Fibroblast of upper back skin (primary cell): ENCODE data around the gene ALDH16A1.
A peak's percentile ranks its signal among the peaks of the same experiment; 100 is the strongest.
"Not testable (repeated sequence)": the region's sequence is repeated elsewhere in the genome, so short reads cannot be mapped to it uniquely, and the experiment has no call there.

ENCODE experiments used
- DNase-seq: peaks from one replicate; pipeline ENCODE4 v3.0.0-alpha.2; 2013

ALDH16A1 gene

DNA sequence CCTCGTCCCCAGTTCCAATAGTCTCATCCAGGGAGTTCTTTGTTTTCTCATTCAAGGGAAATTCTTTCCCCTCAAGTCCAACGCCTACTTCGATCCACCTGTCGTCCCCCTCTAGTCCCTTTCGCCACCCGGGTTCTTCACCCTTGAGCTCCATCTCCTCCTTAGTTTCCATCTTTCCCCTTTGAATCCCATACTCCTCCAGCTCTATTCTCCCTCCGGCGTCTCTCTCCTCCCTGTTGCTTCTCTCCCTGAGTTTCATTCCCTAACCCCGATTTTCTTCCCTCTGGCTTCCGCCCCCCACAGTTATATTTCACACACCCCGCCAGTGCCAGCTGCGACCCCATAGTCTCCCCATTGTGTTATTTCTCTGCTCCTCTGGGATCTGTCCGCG lies 11.1 kb upstream of the ALDH16A1 start:
- DNase-seq: no peak

DNA sequence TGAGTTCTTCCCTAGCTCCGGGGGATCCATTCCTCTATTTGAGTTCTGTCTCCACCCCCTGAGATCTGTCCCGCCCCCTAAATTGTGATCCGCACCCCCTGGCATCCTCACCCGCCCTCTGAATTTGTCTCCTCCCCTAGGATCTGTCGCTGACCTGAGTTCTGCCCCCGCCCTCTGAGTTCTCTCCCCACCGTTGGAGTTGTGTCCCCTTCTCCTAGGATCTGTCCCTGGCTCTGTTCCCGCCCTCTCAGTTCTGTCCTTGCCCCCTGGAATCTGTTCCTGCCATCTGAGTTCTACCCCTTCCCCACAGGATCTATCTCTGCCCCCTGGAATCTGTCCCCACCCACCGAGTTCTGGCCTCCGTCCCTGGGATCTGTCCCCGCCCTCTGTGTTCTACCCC lies 10.7 kb upstream of the ALDH16A1 start:
- no peak for DNase-seq

DNA sequence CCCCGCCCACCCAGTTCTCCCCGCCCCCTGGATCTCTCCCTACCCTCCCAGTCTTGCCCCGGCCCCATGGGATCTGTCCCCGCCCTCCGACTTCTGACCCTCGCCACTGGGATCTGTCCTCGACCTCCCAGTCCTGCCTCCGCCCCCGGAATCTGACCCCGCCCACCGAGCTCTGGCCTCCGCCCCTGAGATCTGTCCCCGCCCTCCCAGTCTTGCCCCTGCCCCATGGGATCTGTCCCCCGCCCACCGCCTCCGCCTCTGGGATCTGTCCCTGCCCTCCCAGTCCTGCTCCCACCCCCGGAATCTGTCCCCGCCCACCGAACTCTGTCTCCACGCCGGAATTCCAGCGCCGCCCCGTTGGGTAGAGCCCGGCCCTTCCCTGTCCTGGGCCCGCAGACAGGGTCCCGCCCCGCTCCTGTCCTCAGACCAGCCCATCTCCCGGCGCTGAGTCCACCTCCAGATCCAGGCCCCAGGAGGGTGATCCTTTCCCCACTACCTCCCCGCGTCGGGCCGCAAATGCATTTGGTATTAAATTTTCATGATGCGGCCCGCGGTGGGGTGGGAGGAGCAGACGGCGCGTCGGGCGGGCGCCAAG lies 10.2 kb upstream of the ALDH16A1 start:
- DNase-seq: peak; percentile 85

DNA sequence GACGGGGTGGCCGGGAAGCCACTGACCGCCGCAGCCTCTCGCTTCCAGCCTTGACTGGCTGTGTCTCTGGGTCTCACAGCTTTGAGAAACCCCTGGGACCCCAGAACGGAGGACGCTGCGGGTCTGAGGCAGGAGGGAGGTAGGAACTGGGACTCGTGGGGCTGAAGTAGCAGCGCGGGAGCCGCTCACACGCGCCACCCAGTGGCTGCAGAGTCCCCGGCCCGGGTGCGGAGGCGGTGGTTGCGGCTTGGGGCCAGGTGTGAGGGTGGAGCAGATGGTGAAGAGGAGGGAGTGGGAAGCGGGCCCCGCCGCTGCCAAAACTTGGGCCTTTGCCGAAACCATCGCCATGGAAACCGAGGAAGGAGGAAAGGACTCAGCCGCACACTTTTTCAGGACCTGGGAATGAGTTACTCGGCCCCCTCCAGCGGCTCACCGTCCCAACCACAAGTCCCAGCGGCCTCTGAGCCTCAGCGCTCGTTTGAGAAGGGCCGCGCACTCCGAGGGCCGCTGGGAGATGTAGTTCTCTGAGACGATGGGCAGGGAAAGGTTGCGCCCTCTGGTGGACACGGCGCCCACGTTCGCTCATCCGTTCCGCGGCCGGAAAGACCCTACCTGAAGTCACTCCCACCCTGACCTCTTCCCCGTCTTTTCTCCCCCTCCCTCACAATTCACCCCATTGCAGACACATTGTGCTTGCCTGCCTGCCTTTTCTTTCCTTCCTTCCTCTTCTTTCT lies 9.5 kb upstream of the ALDH16A1 start:
- peak; percentile 95 for DNase-seq

DNA sequence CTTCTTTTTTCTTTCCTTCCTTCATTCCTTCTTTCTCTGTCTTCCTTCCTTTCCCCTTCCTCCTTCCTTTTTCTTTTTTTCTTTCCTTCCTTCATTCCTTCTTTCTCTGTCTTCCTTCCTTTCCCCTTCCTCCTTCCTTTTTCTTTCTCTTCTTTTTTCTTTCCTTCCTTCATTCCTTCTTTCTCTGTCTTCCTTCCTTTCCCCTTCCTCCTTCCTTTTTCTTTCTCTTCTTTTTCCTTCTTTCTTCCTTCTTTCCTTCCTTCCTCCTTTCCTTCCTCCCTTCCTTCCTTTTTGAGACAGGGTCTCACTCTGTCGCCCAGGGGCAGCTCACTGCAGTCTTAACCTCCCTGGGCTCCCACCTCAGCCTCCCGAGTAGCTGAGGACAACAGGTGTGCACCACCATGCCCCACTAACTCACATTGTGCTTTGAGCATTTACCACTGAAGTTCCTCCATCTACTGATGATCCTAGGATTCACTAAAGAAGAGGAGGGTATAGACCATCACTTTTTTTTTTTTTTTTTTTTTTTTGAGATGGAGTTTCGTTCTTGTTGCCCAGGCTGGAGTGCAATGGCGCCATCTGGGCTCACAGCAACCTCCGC lies 8.8 kb upstream of the ALDH16A1 start:
- DNase-seq: not testable (repeated sequence)

DNA sequence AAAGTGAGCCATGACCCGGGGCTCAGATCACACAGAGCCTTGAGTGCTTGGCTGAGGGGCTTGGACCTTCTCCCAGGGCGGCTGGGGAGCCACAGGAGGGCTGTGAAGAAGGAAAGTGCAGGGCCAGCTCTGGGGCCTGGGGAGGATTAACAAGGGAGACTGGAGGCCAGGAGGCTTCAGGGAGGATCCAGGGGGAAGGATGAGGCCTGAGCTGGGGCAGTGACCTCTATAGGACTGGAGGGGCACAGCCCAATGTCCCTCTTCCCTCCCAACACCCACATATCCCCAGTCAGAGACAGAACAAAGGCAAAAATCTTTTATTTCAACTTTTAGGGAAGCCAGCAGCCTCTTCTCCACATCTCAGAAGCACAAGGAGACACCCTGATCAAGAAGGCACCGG lies 7.0 kb upstream of the ALDH16A1 start:
- DNase-seq: no peak

DNA sequence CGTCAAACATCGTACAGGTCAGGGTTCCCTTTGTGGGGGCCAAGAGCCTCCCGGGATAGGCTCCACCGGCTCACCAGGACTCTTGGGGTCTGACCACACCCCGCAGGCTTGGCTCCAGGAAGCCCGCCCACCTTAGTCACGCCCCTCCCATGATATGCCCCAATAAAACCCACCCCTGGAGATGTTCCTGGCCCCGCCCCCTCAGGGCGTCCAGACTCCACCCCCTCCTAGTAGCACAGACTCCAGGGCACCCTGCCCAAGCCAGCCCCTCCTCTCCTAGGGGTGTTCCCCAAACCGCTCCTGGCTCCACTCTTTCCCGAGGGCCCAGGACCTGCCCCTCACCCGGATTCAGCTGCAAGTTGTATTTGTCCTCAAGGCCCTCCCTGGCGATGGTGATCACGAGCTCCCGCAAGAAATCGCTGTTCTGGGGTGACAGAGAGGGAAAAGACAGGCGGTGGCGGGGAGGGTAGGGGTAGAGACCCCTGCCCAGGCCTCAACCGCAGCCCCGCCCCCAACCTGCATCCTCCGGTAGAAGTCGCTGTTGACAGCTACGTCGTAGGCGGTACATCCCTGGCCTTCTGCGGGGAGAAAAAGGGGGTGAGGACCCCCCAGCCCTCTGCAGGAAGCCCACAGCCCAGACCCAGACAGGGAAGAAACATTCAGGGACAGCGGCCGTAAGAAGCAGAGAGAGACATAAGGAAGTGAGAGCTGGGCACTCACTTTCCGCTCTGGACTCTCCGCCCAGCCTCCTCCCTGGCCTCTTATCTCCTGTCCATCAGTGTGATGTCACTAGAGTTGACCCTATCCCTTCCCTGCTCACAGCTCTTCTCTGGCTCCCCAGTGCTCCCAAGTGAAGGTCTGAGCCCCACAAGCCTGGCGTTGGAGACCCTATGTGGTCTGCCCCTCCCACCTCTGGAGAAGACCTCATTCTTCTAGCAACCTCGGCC lies 5.3 kb upstream of the ALDH16A1 start:
- peak; percentile 28 for DNase-seq

DNA sequence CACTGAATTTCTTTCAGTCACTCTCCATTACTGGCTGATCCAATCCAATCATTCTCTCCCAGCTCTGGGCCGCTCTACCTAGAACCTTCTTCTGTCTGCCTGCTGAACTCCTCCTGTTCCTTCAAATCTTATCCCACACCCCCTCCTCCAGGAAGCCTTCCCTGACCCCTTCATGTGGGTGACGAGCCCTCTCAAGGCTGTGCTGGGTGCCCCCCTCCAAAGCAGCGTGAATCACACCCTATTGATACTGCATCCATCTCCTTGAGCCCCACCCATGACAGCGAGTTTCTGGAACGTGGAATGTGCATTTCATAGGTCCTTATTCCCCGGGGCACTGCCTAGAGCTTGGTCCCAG lies 4.6 kb upstream of the ALDH16A1 start:
- no peak for DNase-seq

DNA sequence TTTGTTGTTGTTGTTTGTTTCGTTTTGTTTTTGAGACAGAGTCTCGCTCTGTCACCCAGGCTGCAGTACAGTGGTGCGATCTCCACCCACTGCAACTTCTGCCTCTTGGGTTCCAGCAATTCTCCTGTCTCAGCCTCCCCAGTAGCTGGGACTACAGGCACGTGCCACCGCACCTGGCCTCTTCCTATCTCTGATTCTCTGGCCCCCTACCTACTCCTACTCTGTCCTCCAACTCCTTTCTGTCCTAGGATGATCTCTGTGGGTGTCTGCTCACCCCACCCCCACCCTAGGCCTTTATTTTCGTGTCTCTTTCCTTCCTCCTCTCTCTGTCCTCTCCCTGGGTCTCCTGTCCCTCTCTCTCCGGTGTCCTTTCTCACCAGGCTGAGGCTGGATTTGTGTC lies 2.6 kb upstream of the ALDH16A1 start:
- DNase-seq: no peak

DNA sequence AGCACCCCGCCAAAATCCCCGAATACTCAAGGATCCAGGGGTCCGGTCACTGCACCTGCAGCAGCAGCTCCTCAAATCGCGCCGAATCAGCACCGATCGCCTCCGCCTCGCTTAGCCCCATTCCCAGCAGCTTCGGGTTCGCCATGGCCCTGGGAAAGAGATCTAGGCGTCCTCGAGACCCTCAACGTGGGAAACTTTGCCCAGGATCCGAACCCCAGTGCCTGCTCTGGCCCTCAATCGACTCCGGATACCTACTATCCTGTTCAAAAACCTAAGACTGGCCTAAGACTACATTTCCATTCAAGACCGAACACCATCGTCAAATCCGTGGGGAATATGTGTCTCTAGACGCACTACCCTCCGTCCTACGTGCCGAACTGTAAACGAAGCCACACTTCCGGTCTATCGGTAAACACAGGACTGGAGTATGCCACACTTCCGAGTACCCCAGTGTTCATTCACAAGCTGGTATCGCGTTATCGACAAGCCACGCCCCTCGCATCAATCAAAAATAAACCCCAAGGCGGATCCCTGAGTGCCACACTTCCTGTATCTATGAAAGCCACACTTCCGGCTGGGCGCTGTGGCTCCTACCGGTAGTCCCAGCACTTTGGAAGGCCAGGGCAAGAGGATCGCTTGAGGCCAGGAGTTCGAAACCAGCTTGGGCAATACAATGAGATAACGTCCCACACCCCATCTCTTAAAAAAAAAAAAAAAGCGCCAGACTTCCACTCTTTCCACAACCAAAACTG lies 1.4 kb upstream of the ALDH16A1 start, which contains the start of gene PIH1D1:
Gene PIH1D1 (minus strand): TSS at position 385 of the 752 bp plus-strand sequence. CDS start 240 bp downstream, at position 145.
- peak; percentile 100 for DNase-seq

DNA sequence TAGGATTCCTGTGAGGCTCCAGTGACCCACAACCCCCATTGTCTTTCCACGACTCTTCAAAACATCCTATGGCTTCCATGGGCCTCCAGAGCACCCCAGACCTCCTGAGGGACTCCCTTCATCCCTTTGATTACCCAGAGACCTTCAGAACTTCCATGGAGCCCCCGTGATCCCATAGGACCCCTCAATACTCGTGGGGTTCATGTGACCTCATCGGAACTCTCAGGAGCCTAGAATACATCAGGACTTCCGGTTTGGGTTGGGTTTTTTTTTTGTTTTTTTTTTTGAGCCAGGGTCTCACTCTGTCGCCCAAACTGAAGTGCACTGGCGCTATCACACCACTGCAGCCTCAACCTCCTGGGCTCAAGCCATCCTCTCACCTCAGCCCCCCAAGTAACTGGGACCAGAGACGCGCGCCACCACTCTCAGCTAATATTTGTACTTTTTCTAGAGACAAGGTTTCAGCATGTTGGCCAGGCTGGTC lies 774 bp downstream of the ALDH16A1 start:
- DNase-seq: no peak

DNA sequence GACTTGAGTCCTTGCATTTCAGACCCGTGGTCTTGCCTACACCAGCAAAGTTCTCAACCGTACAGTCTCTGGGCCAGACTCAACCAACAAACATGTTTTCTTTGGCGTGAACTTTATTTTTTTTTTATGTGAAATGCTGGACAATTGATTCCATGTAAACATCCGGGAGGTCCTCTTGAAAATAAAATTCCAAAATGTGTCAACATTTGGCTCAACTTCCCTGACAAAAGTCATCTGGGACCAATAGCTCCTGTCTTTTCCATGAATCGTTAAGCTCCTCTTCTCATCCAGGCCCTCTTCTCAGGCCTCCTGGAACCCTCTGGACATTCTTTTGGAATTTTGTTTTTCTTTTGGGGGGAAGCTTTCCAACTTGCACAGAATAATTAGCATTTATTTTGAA lies 2.7 kb downstream of the ALDH16A1 start:
- no peak for DNase-seq

DNA sequence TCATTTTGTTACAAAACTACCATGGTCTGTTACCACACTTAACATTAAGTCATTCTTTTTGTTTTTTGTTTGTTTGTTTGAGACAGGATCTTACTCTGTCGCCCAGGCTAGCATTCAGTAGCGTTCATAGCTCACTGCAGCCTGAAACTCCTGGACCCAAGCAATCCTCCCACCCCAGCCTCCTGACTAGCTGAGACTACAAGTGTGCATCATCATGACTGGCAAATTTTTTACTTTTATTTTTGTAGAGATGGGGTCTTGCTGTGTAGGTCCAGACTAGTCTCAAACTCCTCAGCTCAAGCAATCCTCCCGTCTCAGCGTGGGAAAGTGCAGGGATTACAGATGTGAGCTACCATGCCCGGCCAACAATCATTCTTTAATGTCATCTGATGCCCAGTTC lies 3.3 kb downstream of the ALDH16A1 start:
- no peak for DNase-seq

DNA sequence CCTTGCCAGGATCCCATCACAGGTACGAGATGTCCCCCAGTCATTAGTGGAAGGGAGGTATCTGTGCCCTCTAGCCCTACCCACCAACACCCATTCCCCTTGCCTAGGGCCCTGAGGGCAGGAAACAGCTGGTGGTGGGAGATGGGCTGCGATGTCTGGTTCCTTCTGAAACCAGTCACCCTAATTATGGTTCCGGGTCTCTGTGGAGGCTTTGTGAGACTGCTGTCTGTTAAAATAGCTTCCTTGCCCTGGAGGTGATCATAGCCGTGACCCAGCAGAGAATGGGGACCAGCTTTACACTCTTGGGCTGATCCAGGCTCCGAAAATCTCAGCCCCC lies 5.5 kb downstream of the ALDH16A1 start:
- no peak for DNase-seq

DNA sequence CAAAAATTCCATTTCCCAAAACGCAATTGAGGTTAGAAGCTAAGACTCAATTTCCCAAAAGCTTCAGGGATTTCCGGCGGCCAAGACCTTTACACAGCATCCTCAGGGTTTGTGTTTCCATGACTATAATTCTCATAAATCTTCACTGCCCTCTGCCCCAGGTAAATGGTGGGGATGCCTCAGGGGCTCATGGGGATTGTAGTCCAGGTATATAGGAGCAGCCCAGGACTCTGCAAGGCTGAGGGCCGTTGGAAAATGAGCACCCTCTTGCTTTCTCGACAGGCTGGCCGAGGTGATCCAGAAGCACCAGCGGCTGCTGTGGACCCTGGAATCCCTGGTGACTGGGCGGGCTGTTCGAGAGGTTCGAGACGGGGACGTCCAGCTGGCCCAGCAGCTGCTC lies 6.4 kb downstream of the ALDH16A1 start:
- DNase-seq: no peak

DNA sequence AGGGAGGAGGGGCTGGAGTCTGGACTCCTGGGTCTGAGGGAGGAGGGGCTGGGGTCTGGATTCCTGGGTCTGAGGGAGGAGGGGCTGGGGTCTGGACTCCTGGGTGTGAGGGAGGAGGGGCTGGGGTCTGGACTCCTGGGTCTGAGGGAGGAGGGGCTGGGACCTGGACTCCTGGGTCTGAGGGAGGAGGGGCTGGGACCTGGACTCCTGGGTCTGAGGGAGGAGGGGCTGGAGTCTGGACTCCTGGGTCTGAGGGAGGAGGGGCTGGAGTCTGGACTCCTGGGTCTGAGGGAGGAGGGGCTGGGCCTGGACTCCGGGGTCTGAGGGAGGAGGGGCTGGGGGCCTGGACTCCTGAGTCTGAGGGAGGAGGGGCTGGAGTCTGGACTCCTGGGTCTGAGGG lies 8.1 kb downstream of the ALDH16A1 start:
- DNase-seq: not testable (repeated sequence)

DNA sequence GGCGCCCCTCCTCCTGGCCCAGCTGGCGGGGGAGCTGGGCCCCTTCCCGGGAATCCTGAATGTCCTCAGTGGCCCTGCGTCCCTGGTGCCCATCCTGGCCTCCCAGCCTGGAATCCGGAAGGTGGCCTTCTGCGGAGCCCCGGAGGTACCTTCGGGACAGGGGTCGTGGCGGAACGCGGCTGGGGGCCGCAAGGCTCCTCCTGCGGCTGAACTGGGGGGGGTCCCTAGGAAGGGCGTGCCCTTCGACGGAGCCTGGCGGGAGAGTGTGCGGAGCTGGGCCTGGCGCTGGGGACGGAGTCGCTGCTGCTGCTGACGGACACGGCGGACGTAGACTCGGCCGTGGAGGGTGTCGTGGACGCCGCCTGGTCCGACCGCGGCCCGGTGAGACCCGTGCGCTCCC lies 8.6 kb downstream of the ALDH16A1 start:
- no peak for DNase-seq

DNA sequence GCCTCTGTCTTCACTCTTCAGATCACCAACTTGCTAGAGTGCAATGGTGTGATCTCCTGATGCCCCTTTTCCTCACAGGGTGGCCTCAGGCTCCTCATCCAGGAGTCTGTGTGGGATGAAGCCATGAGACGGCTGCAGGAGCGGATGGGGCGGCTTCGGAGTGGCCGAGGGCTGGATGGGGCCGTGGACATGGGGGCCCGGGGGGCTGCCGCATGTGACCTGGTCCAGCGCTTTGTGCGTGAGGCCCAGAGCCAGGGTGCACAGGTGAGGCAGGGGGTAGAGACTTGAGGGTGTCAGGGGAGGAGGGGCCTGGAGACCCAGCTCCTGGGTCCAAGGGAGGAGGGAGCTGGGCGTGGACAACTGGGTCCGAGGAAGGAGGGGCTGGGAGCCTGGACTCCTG lies 9.5 kb downstream of the ALDH16A1 start:
- no peak for DNase-seq

DNA sequence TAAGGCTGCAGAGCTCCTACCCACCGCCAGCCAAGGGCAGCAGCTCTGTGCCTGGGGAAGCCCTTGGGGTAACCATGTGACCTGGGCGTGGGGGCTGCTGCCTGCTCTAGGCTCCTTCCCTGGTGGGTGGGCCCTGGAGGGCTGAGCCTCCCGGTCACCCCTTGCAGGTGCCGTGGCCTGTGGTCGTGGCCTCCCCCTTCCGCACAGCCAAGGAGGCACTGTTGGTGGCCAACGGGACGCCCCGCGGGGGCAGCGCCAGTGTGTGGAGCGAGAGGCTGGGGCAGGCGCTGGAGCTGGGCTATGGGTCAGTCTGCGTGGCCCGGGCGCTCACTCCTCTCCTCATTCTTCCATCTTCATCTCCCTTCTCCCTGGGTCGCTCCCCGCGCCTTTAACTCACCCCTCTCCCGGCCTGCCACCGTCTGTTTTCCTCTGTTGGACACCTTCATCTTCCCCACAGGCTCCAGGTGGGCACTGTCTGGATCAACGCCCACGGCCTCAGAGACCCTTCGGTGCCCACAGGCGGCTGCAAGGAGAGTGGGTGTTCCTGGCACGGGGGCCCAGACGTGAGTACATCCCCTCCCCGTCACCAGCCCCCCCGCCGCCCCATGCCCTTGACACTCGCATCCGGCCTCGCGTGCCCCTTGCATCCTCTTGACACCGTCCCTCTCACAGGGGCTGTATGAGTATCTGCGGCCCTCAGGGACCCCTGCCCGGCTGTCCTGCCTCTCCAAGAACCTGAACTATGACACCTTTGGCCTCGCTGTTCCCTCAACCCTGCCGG lies 11.1 kb downstream of the ALDH16A1 start:
- DNase-seq: no peak

DNA sequence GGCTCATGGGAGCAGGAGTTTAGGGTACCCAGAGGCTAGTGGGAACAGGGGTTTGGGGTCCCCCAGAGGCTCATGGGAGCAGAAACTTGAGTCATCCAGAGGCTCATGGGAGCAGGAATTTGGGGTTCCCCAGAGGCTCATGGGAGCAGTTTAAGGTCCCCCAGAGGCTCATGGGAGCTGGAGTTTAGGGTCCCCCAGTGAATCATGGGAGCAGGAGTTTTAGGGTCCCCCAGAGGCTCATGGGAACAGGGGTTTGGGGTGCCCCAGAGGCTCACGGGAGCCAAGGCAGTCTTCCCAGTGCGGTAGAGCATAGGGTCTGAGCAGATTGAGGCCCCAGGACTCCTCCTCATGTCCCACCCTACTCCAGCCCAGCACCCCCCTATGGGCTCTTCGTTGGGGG lies 12.3 kb downstream of the ALDH16A1 start:
- no peak for DNase-seq

DNA sequence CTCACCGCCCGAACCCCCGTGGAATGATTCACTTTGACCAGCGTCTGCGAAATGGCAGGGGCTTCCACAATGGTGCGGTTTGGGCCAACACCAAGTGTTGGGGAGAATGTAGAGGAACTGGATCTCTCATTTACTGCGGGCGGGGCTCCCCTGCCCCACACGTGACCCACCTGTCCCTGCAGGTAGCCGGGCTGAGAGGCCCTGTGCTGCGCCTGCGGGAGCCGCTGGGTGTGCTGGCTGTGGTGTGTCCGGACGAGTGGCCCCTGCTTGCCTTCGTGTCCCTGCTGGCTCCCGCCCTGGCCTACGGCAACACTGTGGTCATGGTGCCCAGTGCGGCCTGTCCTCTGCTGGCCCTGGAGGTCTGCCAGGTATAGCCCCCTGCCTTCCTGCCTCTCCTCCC lies 15.2 kb downstream of the ALDH16A1 start:
- DNase-seq: no peak
